ENCODE measurements around the gene ARID3A.
"Not testable (repeated sequence)": the region's sequence is repeated elsewhere in the genome, so short reads cannot be mapped to it uniquely, and the experiment has no call there.

ARID3A gene

GRCh38 chr19:1018932-1019615, 93.2 kb downstream of the ARID3A start:
- DNase-seq: no peak

- DNase-seq: no peak
Measured at GRCh38 chr19:1019616-1019961, 93.8 kb downstream of the ARID3A start.

- DNase-seq: peak in 1 of 14 donors; percentile 33
Measured at GRCh38 chr19:1019980-1020867, 94.4 kb downstream of the ARID3A start.

- peak; percentile 57 to 96 (median 92) for DNase-seq
Measured at GRCh38 chr19:1020868-1021425, 95.1 kb downstream of the ARID3A start, which contains the start of gene TMEM259. TSS of gene TMEM259 (minus strand) at chr19:1021123. CDS start at chr19:1020996, 127 bp downstream.

- not testable (repeated sequence) for DNase-seq
Measured at GRCh38 chr19:1023883-1024188, 98.0 kb downstream of the ARID3A start.

- not testable (repeated sequence) for DNase-seq
Measured at GRCh38 chr19:1025080-1025479, 99.2 kb downstream of the ARID3A start.
